ENCODE results near the gene TOP2B.
A peak's percentile ranks its signal among the peaks of the same experiment; 100 is the strongest.

The TOP2B gene

DNA sequence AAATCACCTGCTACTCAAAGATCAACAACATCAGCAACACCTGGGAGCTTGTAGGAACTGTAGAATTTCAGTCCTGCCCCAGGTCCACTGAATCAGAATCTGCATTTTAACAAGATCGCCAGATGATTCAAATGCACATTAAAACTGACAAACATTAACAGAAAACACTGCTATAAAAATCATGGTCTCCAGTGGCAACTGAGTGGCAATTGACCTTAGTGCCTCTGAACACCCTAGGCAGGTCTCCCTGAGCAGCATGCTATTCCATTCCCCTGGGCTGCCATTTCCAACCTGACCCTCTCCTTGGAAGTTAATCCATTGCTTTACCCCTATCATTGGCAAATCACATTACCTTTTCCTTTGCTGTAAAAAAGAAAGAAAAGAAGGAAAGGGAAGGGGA lies 23.0 kb upstream of the TOP2B start:
- Histone ChIP-seq H3K4me3 (ENCODE audit: low read length in 2 of 2) (no peak overlapping the region), H2BK15ac (ENCODE audit: low read length) (no peak overlapping the region)
- no CpG with 5 or more reads among the region's 1 CpG for WGBS, 2 donors (ENCODE audit: extremely low coverage in 2 of 2, insufficient read length in 2 of 2, insufficient replicate concordance in 1 of 2)

DNA sequence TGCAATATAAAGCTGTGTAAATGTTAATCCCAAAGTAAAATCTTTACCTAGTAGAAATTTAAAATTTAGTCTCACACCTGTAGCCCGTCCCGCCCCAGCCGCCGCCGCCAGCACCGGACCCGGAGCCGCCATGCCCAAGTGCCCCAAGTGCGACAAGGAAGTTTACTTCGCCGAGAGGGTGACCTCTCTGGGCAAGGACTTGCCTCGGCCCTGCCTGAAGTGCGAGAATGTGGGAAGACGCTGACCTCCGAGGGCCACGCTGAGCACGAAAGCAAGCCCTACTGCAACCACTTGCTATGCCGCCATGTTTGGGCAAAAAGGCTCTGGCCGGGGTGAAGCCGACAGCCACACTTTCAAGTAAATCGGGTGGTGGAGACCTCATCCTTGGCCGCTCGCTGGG lies 22.1 kb upstream of the TOP2B start:
- Histone ChIP-seq H3K4me3 (ENCODE audit: low read length in 2 of 2) (peak overlapping the region in 1 of 2 donors; percentile 18), H2BK5ac (ENCODE audit: low read length) (no peak overlapping the region), H3K27me3 (ENCODE audit: control insufficient read depth in 3 of 3, insufficient read depth in 3 of 3, low read depth in 1 of 3, low read length in 3 of 3) (peaks cover 0 to 13% (median 0%) of the 10 kb centered on the region in 3 experiments), H3K14ac (ENCODE audit: low read length) (peak overlapping the region; percentile 56), H4K91ac (ENCODE audit: low read depth, low read length, poor library complexity) (no peak overlapping the region), H3K27ac (replicated peaks; ENCODE audit: low read length) (no peak overlapping the region), H3K23ac (ENCODE audit: low read depth, low read length, poor library complexity) (peak overlapping the region; percentile 65), H2AFZ (ENCODE audit: low read length) (no peak overlapping the region), H3K4me1 (ENCODE audit: control insufficient read depth in 2 of 2, insufficient read depth in 1 of 2, low read depth in 1 of 2, low read length in 2 of 2) (peaks cover 0 to 2% of the 10 kb centered on the region in 2 donors), H3K18ac (ENCODE audit: low read length) (peak overlapping the region; percentile 71), H2BK120ac (ENCODE audit: low read depth, low read length) (peak overlapping the region; percentile 72), H4K8ac (ENCODE audit: low read depth, low read length) (no peak overlapping the region), H3K4me2 (ENCODE audit: insufficient read depth, low read length, poor library complexity, severe bottlenecking) (no peak overlapping the region), H3K9me3 (replicated peaks in 1 of 2; ENCODE audit: control insufficient read depth in 2 of 2, insufficient read depth in 1 of 2, low read depth in 1 of 2, low read length in 2 of 2) (no peaks in the 10 kb centered on the region), H2BK15ac (ENCODE audit: low read length) (no peak overlapping the region), H3K79me1 (ENCODE audit: low read depth, low read length) (no peaks in the 10 kb centered on the region), H3K4ac (ENCODE audit: low read length) (no peak overlapping the region), H3K9ac (ENCODE audit: low read depth, low read length, poor library complexity) (peak overlapping the region; percentile 60), H2AK5ac (ENCODE audit: low read depth, low read length) (no peak overlapping the region), H2BK12ac (ENCODE audit: low read length) (no peak overlapping the region), H3K36me3 (replicated peaks in 1 of 2; ENCODE audit: control insufficient read depth in 2 of 2, insufficient read depth in 2 of 2, low read length in 2 of 2) (no peaks in the 10 kb centered on the region)
- WGBS, 2 donors (ENCODE audit: extremely low coverage in 2 of 2, insufficient read length in 2 of 2, insufficient replicate concordance in 1 of 2) = no CpG with 5 or more reads among the region's 23 CpGs
- DNase-seq (ENCODE audit: low spot score) = no peak

More for the DNA sequence above, 23.0 kb upstream of the TOP2B start:
- Histone ChIP-seq H3K23ac (ENCODE audit: low read depth, low read length, poor library complexity) (no peak overlapping the region), H3K14ac (ENCODE audit: low read length) (no peak overlapping the region), H3K9ac (ENCODE audit: low read depth, low read length, poor library complexity) (no peak overlapping the region), H3K27me3 (ENCODE audit: control insufficient read depth in 3 of 3, insufficient read depth in 3 of 3, low read depth in 1 of 3, low read length in 3 of 3) (peaks cover 0 to 15% (median 0%) of the 10 kb centered on the region in 3 experiments), H3K4me2 (ENCODE audit: insufficient read depth, low read length, poor library complexity, severe bottlenecking) (no peak overlapping the region), H3K79me1 (ENCODE audit: low read depth, low read length) (no peaks in the 10 kb centered on the region), H4K8ac (ENCODE audit: low read depth, low read length) (no peak overlapping the region), H2AK5ac (ENCODE audit: low read depth, low read length) (no peak overlapping the region), H2BK120ac (ENCODE audit: low read depth, low read length) (no peak overlapping the region), H3K9me3 (replicated peaks in 1 of 2; ENCODE audit: control insufficient read depth in 2 of 2, insufficient read depth in 1 of 2, low read depth in 1 of 2, low read length in 2 of 2) (no peaks in the 10 kb centered on the region), H3K4me1 (ENCODE audit: control insufficient read depth in 2 of 2, insufficient read depth in 1 of 2, low read depth in 1 of 2, low read length in 2 of 2) (peaks cover 0 to 2% of the 10 kb centered on the region in 2 donors), H3K27ac (replicated peaks; ENCODE audit: low read length) (no peak overlapping the region), H3K36me3 (replicated peaks in 1 of 2; ENCODE audit: control insufficient read depth in 2 of 2, insufficient read depth in 2 of 2, low read length in 2 of 2) (no peaks in the 10 kb centered on the region), H2BK12ac (ENCODE audit: low read length) (no peak overlapping the region), H4K91ac (ENCODE audit: low read depth, low read length, poor library complexity) (no peak overlapping the region), H2AFZ (ENCODE audit: low read length) (no peak overlapping the region), H3K18ac (ENCODE audit: low read length) (no peak overlapping the region), H2BK5ac (ENCODE audit: low read length) (no peak overlapping the region), H3K4ac (ENCODE audit: low read length) (no peak overlapping the region)
- no peak for DNase-seq (ENCODE audit: low spot score)

DNA sequence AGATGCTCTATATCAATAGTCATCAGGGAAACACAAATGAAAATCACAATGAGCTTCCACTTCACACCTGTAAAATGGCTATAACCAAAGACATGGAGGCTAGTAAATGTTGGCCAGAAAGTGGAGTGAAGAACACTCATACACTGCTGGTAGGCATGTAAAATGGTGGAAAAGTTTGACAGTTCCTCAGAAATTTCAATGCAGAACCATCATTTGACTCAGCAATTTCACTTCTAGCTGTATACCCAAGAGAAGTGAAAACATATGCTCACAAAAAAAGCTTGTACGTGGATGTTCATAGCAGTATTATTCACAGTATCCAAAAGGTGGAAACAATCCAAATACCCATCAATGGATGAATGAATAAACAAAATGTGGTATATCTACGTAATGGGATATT lies 19.2 kb upstream of the TOP2B start:
- Histone ChIP-seq H4K8ac (ENCODE audit: low read depth, low read length) (no peak overlapping the region), H3K36me3 (replicated peaks in 1 of 2; ENCODE audit: control insufficient read depth in 2 of 2, insufficient read depth in 2 of 2, low read length in 2 of 2) (no peaks in the 10 kb centered on the region), H2BK12ac (ENCODE audit: low read length) (no peak overlapping the region), H3K18ac (ENCODE audit: low read length) (no peak overlapping the region), H3K4me1 (ENCODE audit: control insufficient read depth in 2 of 2, insufficient read depth in 1 of 2, low read depth in 1 of 2, low read length in 2 of 2) (peaks cover 0 to 7% of the 10 kb centered on the region in 2 donors), H3K79me1 (ENCODE audit: low read depth, low read length) (no peaks in the 10 kb centered on the region), H4K91ac (ENCODE audit: low read depth, low read length, poor library complexity) (no peak overlapping the region), H3K4me2 (ENCODE audit: insufficient read depth, low read length, poor library complexity, severe bottlenecking) (no peak overlapping the region), H3K9ac (ENCODE audit: low read depth, low read length, poor library complexity) (no peak overlapping the region), H3K4me3 (ENCODE audit: low read length in 2 of 2) (no peak overlapping the region), H3K27ac (replicated peaks; ENCODE audit: low read length) (no peak overlapping the region), H2BK120ac (ENCODE audit: low read depth, low read length) (no peak overlapping the region), H3K4ac (ENCODE audit: low read length) (no peak overlapping the region), H3K14ac (ENCODE audit: low read length) (no peak overlapping the region), H3K23ac (ENCODE audit: low read depth, low read length, poor library complexity) (no peak overlapping the region), H3K9me3 (replicated peaks in 1 of 2; ENCODE audit: control insufficient read depth in 2 of 2, insufficient read depth in 1 of 2, low read depth in 1 of 2, low read length in 2 of 2) (no peaks in the 10 kb centered on the region), H3K27me3 (ENCODE audit: control insufficient read depth in 3 of 3, insufficient read depth in 3 of 3, low read depth in 1 of 3, low read length in 3 of 3) (peaks cover 0 to 3% (median 0%) of the 10 kb centered on the region in 3 experiments), H2BK5ac (ENCODE audit: low read length) (no peak overlapping the region), H2AFZ (ENCODE audit: low read length) (no peak overlapping the region), H2BK15ac (ENCODE audit: low read length) (no peak overlapping the region), H2AK5ac (ENCODE audit: low read depth, low read length) (no peak overlapping the region)
- DNase-seq (ENCODE audit: low spot score) = no peak
- WGBS, 2 donors (ENCODE audit: extremely low coverage in 2 of 2, insufficient read length in 2 of 2, insufficient replicate concordance in 1 of 2) = no CpG with 5 or more reads among the region's 2 CpGs

DNA sequence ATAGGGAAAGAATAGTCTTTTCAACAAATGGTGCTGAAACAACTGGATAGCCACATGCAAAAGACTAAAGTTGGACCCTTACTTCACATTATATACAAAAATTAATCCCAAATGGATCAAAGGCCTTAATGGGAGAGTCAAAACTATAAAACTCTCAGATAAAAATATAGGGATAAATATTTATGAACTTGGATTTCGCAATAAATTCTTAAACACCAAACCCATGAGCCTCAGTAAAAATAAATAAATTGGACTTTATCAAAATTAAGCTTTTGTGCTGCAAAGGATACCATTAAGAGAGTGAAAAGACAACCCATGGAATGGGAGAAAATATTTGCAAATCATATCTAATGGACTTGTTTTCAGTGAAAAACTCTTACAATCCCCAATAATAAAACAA lies 18.7 kb upstream of the TOP2B start:
- Histone ChIP-seq H2BK120ac (ENCODE audit: low read depth, low read length) (no peak overlapping the region), H3K79me1 (ENCODE audit: low read depth, low read length) (no peaks in the 10 kb centered on the region), H3K4me1 (ENCODE audit: control insufficient read depth in 2 of 2, insufficient read depth in 1 of 2, low read depth in 1 of 2, low read length in 2 of 2) (peaks cover 0 to 9% of the 10 kb centered on the region in 2 donors), H3K14ac (ENCODE audit: low read length) (no peak overlapping the region), H3K27me3 (ENCODE audit: control insufficient read depth in 3 of 3, insufficient read depth in 3 of 3, low read depth in 1 of 3, low read length in 3 of 3) (peaks cover 0 to 3% (median 0%) of the 10 kb centered on the region in 3 experiments), H2BK5ac (ENCODE audit: low read length) (no peak overlapping the region), H3K36me3 (replicated peaks in 1 of 2; ENCODE audit: control insufficient read depth in 2 of 2, insufficient read depth in 2 of 2, low read length in 2 of 2) (no peaks in the 10 kb centered on the region), H3K9ac (ENCODE audit: low read depth, low read length, poor library complexity) (no peak overlapping the region), H3K23ac (ENCODE audit: low read depth, low read length, poor library complexity) (no peak overlapping the region), H4K91ac (ENCODE audit: low read depth, low read length, poor library complexity) (no peak overlapping the region), H4K8ac (ENCODE audit: low read depth, low read length) (no peak overlapping the region), H3K18ac (ENCODE audit: low read length) (no peak overlapping the region), H3K4ac (ENCODE audit: low read length) (no peak overlapping the region), H2AK5ac (ENCODE audit: low read depth, low read length) (no peak overlapping the region), H3K27ac (replicated peaks; ENCODE audit: low read length) (no peak overlapping the region), H2BK12ac (ENCODE audit: low read length) (no peak overlapping the region), H3K4me3 (ENCODE audit: low read length in 2 of 2) (no peak overlapping the region), H3K9me3 (replicated peaks in 1 of 2; ENCODE audit: control insufficient read depth in 2 of 2, insufficient read depth in 1 of 2, low read depth in 1 of 2, low read length in 2 of 2) (no peaks in the 10 kb centered on the region), H3K4me2 (ENCODE audit: insufficient read depth, low read length, poor library complexity, severe bottlenecking) (no peak overlapping the region), H2BK15ac (ENCODE audit: low read length) (no peak overlapping the region), H2AFZ (ENCODE audit: low read length) (no peak overlapping the region)
- WGBS, 2 donors (ENCODE audit: extremely low coverage in 2 of 2, insufficient read length in 2 of 2, insufficient replicate concordance in 1 of 2) = no CpG with 5 or more reads among the region's 1 CpG
- DNase-seq (ENCODE audit: low spot score) = no peak
